HG03442 (cell line): ENCODE results near the gene PCDHGA6.
A peak's percentile ranks its signal among the peaks of the same experiment; 100 is the strongest.
"Not testable (repeated sequence)": the region's sequence is repeated elsewhere in the genome, so short reads cannot be mapped to it uniquely, and the experiment has no call there.

Experiments
- ATAC-seq: cut with Tn5 transposase; IDR thresholded peaks from one replicate; pipeline ENCODE4 v1.9.1; 2021; ENCODE audit warnings: mild to moderate bottlenecking, moderate library complexity; ENCODE audit not compliant: unreplicated experiment

PCDHGA6 gene

GRCh38 chr5:141392429-141393198 is 18.9 kb downstream of the PCDHGA6 start, which contains the start of gene PCDHGA8:
Gene PCDHGA8 (plus strand): TSS chr5:141392633. CDS start chr5:141392814, 181 bp downstream.
- ATAC-seq = no peak

- no peak for ATAC-seq
Observed at GRCh38 chr5:141393267-141393666, 19.6 kb downstream of the PCDHGA6 start.

GRCh38 chr5:141394401-141395187 is 20.9 kb downstream of the PCDHGA6 start:
- ATAC-seq = not testable (repeated sequence)

GRCh38 chr5:141397756-141398551 is 24.3 kb downstream of the PCDHGA6 start, which contains the start of gene PCDHGB5:
Gene PCDHGB5 (plus strand): TSS chr5:141397947. CDS start chr5:141398128, 181 bp downstream.
- ATAC-seq = peak; percentile 78

- no peak for ATAC-seq
Observed at GRCh38 chr5:141398608-141399007, 24.9 kb downstream of the PCDHGA6 start.

- ATAC-seq = no peak
Observed at GRCh38 chr5:141399555-141400258, 26.0 kb downstream of the PCDHGA6 start.

- no peak for ATAC-seq
Observed at GRCh38 chr5:141402553-141403243, 29.0 kb downstream of the PCDHGA6 start, which contains the start of gene PCDHGA9. Gene PCDHGA9 (plus strand): TSS chr5:141402778. CDS start chr5:141402953, 175 bp downstream.

GRCh38 chr5:141403387-141403786 is 29.7 kb downstream of the PCDHGA6 start:
- ATAC-seq = no peak

GRCh38 chr5:141407790-141408505 is 34.3 kb downstream of the PCDHGA6 start, which contains the start of gene PCDHGB6:
Gene PCDHGB6 (plus strand): TSS chr5:141408021. CDS start chr5:141408203, 182 bp downstream.
- ATAC-seq = peak; percentile 38

GRCh38 chr5:141409598-141410306 is 36.1 kb downstream of the PCDHGA6 start:
- ATAC-seq = no peak

- no peak for ATAC-seq
Observed at GRCh38 chr5:141411575-141411974, 37.9 kb downstream of the PCDHGA6 start.

GRCh38 chr5:141412854-141413539 is 39.3 kb downstream of the PCDHGA6 start, which contains the start of gene PCDHGA10:
Gene PCDHGA10 (plus strand): TSS chr5:141412987. CDS start chr5:141413176, 189 bp downstream.
- peak; percentile 81 for ATAC-seq

- no peak for ATAC-seq
Observed at GRCh38 chr5:141413540-141414069, 39.9 kb downstream of the PCDHGA6 start.

GRCh38 chr5:141414548-141415274 is 41.0 kb downstream of the PCDHGA6 start:
- ATAC-seq = not testable (repeated sequence)

GRCh38 chr5:141415275-141415618 is 41.6 kb downstream of the PCDHGA6 start:
- ATAC-seq = not testable (repeated sequence)

- ATAC-seq = peak; percentile 67
Observed at GRCh38 chr5:141417494-141418172, 43.9 kb downstream of the PCDHGA6 start, which contains the start of gene PCDHGB7. Gene PCDHGB7 (plus strand): TSS chr5:141417677. CDS start chr5:141417860, 183 bp downstream.
